GM12878 (cell line): ENCODE measurements around the gene CTSD. TPM values are rescaled to one million over a fixed set of nuclear protein-coding genes. Genes with fewer than 3 reads are reported as not detected.

Experiments
- ATAC-seq: fragments of 200-7000 bp; cut with Tn5 transposase; 3 replicates; pipeline ENCODE4 v1.9.1; 2020; ENCODE audit warnings: mild to moderate bottlenecking, moderate library complexity
- BruUV-seq: library from RNA; stranded (reverse); fragments of 400-500 nt; replicated peaks from 2 replicates; lab custom pipeline; 2021; lab: Mats Ljungman, UMichigan
- CTCF ChIA-PET: fragments of 300-600 bp; sonication (Branson Sonifier 250); formaldehyde crosslinking; extraction: SDS; loops from one replicate; lab custom pipeline; 2021; ENCODE audit warnings: inconsistent platforms; lab: Yijun Ruan, JAX
- POLR2A ChIA-PET: fragments of 350-600 bp; formaldehyde crosslinking; extraction: SDS; loops from one replicate; lab custom pipeline; 2021; ENCODE audit warnings: inconsistent platforms; lab: Charles Lee
- RAD21 ChIA-PET: fragments of 300-600 bp; sonication (Branson Sonifier 250); formaldehyde crosslinking; loops from one replicate; lab custom pipeline; 2023; ENCODE audit warnings: antibody characterized with exemption; ENCODE audit not compliant: unreplicated experiment; lab: Charles Lee
- SMC1A ChIA-PET: fragments of 300-600 bp; sonication (Branson Sonifier 250); formaldehyde crosslinking; loops from one replicate; lab custom pipeline; 2023; ENCODE audit not compliant: unreplicated experiment, uncharacterized antibody; lab: Charles Lee
- DNase-seq: peaks from one replicate; pipeline ENCODE4 v3.0.0-alpha.2; 2011; ENCODE audit warnings: low read depth, low spot score
- FAIRE-seq: peaks from 3 replicates; lab custom pipeline; 2011; peaks lifted over from hg19 to GRCh38; lab: Jason Lieb, UNC
- H2AFZ ChIP-seq: 2 replicates; pipeline ENCODE4 v1.6.0; 2011; ENCODE audit warnings: low read depth, low read length, control low read depth; ENCODE audit not compliant: control insufficient read depth
- H3K27ac ChIP-seq: 2 replicates; pipeline ENCODE4 v1.5.1; 2011; ENCODE audit warnings: control low read depth; ENCODE audit not compliant: control insufficient read depth, insufficient read depth
- H3K27me3 ChIP-seq, 2 experiments: replicated peaks in 1 of 2; 2 replicates each; pipeline versions ENCODE4 v1.6.0 to v1.6.1; 2011; ENCODE audit warnings: low read length in 1 of 2; ENCODE audit not compliant: control insufficient read depth in 2 of 2, insufficient read depth in 2 of 2
- H3K36me3 ChIP-seq, 2 experiments: 2 replicates each; pipeline ENCODE4 v1.5.1; 2011; ENCODE audit warnings: low read length in 1 of 2; ENCODE audit not compliant: control insufficient read depth in 2 of 2, insufficient read depth in 2 of 2
- H3K4me1 ChIP-seq: 2 replicates; pipeline ENCODE4 v1.6.1; 2011; ENCODE audit warnings: mild to moderate bottlenecking, low read length, moderate library complexity, mixed read lengths; ENCODE audit not compliant: control insufficient read depth, insufficient read depth
- H3K4me2 ChIP-seq: 2 replicates; pipeline ENCODE4 v1.6.0; 2011; ENCODE audit warnings: control low read depth; ENCODE audit not compliant: control insufficient read depth, insufficient read depth
- H3K4me3 ChIP-seq: fragments of 200-600 bp; sonication (generic); 2 replicates; pipeline ENCODE4 v1.5.1; 2016
- H3K79me2 ChIP-seq: 2 replicates; pipeline ENCODE4 v1.6.0; 2011; ENCODE audit warnings: low read length; ENCODE audit not compliant: control insufficient read depth, insufficient read depth
- H3K9ac ChIP-seq: 2 replicates; pipeline ENCODE4 v1.8.0; 2011; ENCODE audit warnings: low read length, control low read depth, mixed read lengths; ENCODE audit not compliant: control insufficient read depth, insufficient read depth
- H3K9me3 ChIP-seq: replicated peaks from 3 replicates; pipeline ENCODE4 v1.5.1; 2011; ENCODE audit warnings: mild to moderate bottlenecking, low read length; ENCODE audit not compliant: control insufficient read depth, insufficient read depth
- H4K20me1 ChIP-seq: 2 replicates; pipeline ENCODE4 v1.6.0; 2011; ENCODE audit not compliant: control insufficient read depth, insufficient read depth
- CREM ChIP-seq: IDR thresholded peaks from 2 replicates; pipeline ENCODE4 v1.6.1; 2014; ENCODE audit warnings: antibody characterized with exemption, low read depth
- E4F1 ChIP-seq: fragments of 450-650 bp; IDR thresholded peaks from 2 replicates; pipeline ENCODE4 v1.6.1; 2018; ENCODE audit warnings: borderline replicate concordance, mild to moderate bottlenecking; ENCODE audit not compliant: partially characterized antibody
- FOXM1 ChIP-seq: IDR thresholded peaks from 2 replicates; pipeline ENCODE4 v1.6.1; 2012; ENCODE audit warnings: low read depth, mild to moderate bottlenecking, inconsistent platforms, low read length, moderate library complexity
- LARP7 ChIP-seq: fragments of 450-650 bp; IDR thresholded peaks from 2 replicates; pipeline ENCODE4 v1.6.1; 2017; ENCODE audit warnings: mild to moderate bottlenecking
- STAT1 ChIP-seq: fragments of 450-650 bp; conservative IDR thresholded peaks from 2 replicates; pipeline ENCODE4 v1.6.1; 2014; ENCODE audit warnings: antibody characterized with exemption, mild to moderate bottlenecking
- TARDBP ChIP-seq: IDR thresholded peaks from 2 replicates; pipeline ENCODE4 v1.6.1; 2016; ENCODE audit warnings: borderline replicate concordance
- ZNF687 ChIP-seq: fragments of 450-650 bp; IDR thresholded peaks from 2 replicates; pipeline ENCODE4 v1.6.1; 2017; ENCODE audit warnings: mild to moderate bottlenecking, moderate library complexity
- WGBS: methylation state at CpG from one replicate; pipeline ENCODE4 v1.1.6; 2016; ENCODE audit warnings: low lambda C conversion rate; ENCODE audit not compliant: insufficient replicate concordance, insufficient coverage; ENCODE audit errors: missing lambda C conversion rate; 5-methylcytosine and 5-hydroxymethylcytosine counted together
- in situ Hi-C: fragments of 300-500 bp; cut with MboI; formaldehyde crosslinking; loops from 9 replicates; pipeline ENCODE4 v1.14.3; 2018; ENCODE audit warnings: mixed read lengths
- intact Hi-C: fragments of 100-400 bp; cut with micrococcal nuclease; formaldehyde crosslinking; loops from one replicate; pipeline ENCODE4 v1.14.2; 2022; ENCODE audit not compliant: unreplicated experiment
- polyA plus RNA-seq, 11 experiments: library from polyadenylated mRNA; depleted of rRNA in 4 of 11; unstranded in 6 of 11; stranded (reverse) in 5 of 11; fragments of >200 nt; fragmentation: Nextera tagmentation in 4 of 11; fragmentation: Illumina TruSeq in 1 of 11; extraction: Ambion mirVana in 4 of 11; extraction: Trizol in 1 of 11; gene quantifications; 1 replicate in 1 of 11; 2 replicates in 10 of 11; pipeline versions ENCODE4 v1.2.1 to v1.2.3, GENCODE V29; 2011 to 2016; ENCODE audit warnings: inconsistent platforms in 2 of 11, missing spikeins in 2 of 11, low read depth in 1 of 11
- total RNA-seq, 4 experiments: library from RNA; depleted of rRNA in 3 of 4; stranded (reverse); fragments of >200 nt in 3 of 4; fragmentation: Illumina TruSeq in 1 of 4; extraction: Trizol in 1 of 4; gene quantifications; 2 replicates each; pipeline versions ENCODE4 v1.2.1 to v1.2.3, GENCODE V29; 2013 to 2021
- TF ChIP-seq, protein P1 (sequence below): IDR thresholded peaks from 2 replicates; pipeline ENCODE4 v1.6.1; 2012; ENCODE audit warnings: mild to moderate bottlenecking, low read depth, low read length

Gene CTSD
- total and polyA plus RNA-seq, 10 of the 15 experiments (the other 5 are each of a cell fraction or from before 2014, with no cell fraction given) = 0.42 to 54.6 (median 25.0) TPM

DNA sequence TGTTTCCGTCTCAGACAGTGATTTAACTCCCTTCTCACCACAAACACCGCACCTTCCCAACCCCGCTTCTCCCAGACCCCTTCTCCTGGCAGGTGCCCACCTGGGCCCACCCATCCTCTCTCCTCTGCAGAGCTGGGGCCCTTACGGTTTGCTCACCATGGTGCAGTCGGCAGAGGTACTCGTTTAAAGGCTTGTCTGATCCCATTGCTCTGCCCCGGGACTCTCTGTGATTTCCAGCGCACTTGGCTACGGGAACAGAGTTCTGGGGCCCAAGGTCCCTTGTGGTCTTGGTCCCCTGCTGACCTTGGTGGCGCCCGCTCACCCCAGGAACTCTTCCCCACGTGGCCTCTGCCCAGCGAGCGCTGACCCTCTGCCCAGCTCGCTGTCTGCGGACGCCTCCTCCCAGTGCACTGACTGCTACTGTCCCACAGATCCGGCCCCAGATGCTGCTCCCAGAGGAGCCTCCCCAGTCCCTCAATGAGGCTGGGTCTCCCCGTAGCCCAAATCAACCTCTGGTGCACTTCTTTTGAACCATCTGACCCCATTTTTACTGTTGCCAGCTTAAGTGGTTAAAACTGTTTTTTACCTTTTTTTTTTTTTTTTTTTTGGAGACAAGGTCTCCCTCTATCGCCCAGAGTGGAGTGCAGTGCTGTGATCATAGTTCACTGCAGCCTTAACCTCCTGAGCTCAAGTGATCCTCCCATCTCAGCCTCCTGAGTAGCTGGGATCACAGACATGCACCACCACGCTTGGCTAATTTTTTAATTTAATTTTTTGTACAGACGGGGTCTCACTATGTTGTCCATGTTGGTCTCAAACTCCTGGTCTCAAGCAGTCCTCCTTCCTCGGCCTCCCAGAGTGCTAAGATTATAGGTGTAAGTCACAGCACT, 21.3 kb upstream of the CTSD start:
- Histone ChIP-seq H3K9ac (no peak overlapping the region), H3K4me2 (no peak overlapping the region), H3K36me3 (no peaks in the 10 kb centered on the region), H3K4me3 (no peak overlapping the region), H4K20me1 (no peaks in the 10 kb centered on the region), H3K4me1 (no peaks in the 10 kb centered on the region), H2AFZ (no peak overlapping the region), H3K27ac (no peak overlapping the region), H3K27me3 (no peaks in the 10 kb centered on the region; a peak in 2 of 4 replicates), H3K9me3 (no peaks in the 10 kb centered on the region), H3K79me2 (no peaks in the 10 kb centered on the region)
- BruUV-seq = no TSS peak
- ChIA-PET POLR2A (no interaction called here), SMC1A (no interaction called here), CTCF (no interaction called here), RAD21 (interaction anchor here (1.8 kb wide), 1 partner anchor 91 kb away, joined by 4 read pairs; no protein-coding TSS in a partner anchor)
- TF ChIP-seq, protein P1, sequence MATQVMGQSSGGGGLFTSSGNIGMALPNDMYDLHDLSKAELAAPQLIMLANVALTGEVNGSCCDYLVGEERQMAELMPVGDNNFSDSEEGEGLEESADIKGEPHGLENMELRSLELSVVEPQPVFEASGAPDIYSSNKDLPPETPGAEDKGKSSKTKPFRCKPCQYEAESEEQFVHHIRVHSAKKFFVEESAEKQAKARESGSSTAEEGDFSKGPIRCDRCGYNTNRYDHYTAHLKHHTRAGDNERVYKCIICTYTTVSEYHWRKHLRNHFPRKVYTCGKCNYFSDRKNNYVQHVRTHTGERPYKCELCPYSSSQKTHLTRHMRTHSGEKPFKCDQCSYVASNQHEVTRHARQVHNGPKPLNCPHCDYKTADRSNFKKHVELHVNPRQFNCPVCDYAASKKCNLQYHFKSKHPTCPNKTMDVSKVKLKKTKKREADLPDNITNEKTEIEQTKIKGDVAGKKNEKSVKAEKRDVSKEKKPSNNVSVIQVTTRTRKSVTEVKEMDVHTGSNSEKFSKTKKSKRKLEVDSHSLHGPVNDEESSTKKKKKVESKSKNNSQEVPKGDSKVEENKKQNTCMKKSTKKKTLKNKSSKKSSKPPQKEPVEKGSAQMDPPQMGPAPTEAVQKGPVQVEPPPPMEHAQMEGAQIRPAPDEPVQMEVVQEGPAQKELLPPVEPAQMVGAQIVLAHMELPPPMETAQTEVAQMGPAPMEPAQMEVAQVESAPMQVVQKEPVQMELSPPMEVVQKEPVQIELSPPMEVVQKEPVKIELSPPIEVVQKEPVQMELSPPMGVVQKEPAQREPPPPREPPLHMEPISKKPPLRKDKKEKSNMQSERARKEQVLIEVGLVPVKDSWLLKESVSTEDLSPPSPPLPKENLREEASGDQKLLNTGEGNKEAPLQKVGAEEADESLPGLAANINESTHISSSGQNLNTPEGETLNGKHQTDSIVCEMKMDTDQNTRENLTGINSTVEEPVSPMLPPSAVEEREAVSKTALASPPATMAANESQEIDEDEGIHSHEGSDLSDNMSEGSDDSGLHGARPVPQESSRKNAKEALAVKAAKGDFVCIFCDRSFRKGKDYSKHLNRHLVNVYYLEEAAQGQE = no peak
- no peak for TF ChIP-seq FOXM1
- TF ChIP-seq E4F1 = no peak
- no peak for TF ChIP-seq LARP7
- no peak for TF ChIP-seq ZNF687
- TF ChIP-seq CREM = no peak
- no peak for TF ChIP-seq STAT1
- TF ChIP-seq TARDBP = no peak
- ATAC-seq = no peak
- no peak for DNase-seq
- WGBS = 38% methylated on average over 23 of the region's 23 CpGs
- in situ Hi-C loops = no loop called here
- FAIRE-seq = no peak
- intact Hi-C loops = no loop called here
